AG10803 (cell line): ENCODE measurements around the gene CYP19A1.
A peak's percentile ranks its signal among the peaks of the same experiment; 100 is the strongest.

Experiments used
- DNase-seq: peaks from one replicate; pipeline ENCODE4 v3.0.0; 2010; ENCODE audit warnings: low read depth
- H3K4me3 ChIP-seq: 2 replicates; pipeline ENCODE4 v1.5.1; 2011; ENCODE audit warnings: mild to moderate bottlenecking, low read length, control low read depth
- TF ChIP-seq, protein P1 (sequence below): conservative IDR thresholded peaks from 2 replicates; pipeline ENCODE4 v1.5.1; 2011; ENCODE audit warnings: mild to moderate bottlenecking, low read length, control low read depth, inconsistent platforms

Gene CYP19A1

DNA sequence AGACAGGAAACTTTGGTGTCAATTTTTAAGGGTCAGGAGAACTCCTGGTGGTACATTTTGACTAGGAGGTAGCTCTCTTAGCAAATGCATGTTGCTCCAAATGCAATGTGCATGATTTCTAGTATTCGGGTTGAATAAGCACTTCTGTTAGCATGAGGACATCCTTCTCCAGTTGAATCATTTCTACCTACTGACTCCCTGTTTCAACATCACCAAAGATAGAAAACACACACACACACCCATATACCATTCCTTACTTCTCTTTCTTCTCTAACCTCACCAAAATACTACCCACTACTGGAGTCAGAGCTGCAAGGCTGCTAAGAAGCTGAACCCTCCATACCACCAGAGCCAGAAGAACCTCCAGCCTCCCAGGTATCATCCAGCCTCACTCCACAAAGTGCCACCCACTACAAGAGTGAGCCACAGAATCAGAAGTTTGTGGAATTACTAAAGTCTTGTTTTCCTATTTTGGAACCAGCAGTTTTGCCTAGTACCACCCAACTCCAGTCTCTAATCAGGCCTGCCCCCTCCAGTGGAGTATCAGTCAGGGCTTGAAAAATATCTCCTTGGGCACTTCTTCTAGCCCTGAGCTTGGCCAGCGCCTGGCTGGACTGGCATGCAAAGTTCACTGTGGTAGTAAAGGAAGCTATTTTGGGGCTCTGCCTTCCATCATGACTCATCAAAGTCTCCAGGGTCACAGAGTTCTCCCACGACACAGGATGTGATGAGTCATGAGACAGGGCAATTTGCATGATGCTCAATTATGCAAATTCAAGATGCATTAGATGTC is 110.3 kb downstream of the CYP19A1 start:
- no peak overlapping the region for H3K4me3 ChIP-seq
- TF ChIP-seq, protein P1, sequence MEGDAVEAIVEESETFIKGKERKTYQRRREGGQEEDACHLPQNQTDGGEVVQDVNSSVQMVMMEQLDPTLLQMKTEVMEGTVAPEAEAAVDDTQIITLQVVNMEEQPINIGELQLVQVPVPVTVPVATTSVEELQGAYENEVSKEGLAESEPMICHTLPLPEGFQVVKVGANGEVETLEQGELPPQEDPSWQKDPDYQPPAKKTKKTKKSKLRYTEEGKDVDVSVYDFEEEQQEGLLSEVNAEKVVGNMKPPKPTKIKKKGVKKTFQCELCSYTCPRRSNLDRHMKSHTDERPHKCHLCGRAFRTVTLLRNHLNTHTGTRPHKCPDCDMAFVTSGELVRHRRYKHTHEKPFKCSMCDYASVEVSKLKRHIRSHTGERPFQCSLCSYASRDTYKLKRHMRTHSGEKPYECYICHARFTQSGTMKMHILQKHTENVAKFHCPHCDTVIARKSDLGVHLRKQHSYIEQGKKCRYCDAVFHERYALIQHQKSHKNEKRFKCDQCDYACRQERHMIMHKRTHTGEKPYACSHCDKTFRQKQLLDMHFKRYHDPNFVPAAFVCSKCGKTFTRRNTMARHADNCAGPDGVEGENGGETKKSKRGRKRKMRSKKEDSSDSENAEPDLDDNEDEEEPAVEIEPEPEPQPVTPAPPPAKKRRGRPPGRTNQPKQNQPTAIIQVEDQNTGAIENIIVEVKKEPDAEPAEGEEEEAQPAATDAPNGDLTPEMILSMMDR = no peak
- DNase-seq = peak; percentile 90

DNA sequence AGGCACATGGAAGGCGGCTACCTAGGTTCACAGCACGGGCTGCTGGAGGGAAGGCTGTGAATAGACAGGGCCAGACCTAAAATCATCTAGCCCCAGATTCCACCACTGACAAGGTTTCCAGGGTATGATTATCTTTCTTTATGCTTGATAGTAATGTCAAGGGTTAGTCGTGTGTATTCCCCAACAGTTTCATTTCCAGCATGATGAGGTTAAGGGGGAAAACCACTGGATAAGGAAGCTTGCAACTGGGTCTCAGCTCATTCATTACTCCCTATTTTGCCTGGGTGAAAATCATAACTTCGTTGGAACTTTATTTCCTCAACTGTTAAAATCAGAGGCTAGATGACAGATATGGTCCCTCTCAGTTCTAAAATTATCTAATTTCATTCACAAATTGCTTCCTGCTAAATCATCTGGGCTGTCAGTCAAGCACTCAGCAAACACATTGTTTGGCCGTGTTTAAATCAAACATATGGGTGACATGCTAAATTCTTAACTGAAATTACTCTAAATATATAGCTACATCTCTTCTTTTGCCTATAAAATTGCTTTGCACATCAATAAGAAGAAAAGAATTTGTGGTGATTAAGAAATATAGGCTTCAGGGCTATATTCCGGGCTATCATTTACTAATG is 111.7 kb downstream of the CYP19A1 start:
- DNase-seq = no peak
- TF ChIP-seq, protein P1 = no peak
- no peak overlapping the region for H3K4me3 ChIP-seq

DNA sequence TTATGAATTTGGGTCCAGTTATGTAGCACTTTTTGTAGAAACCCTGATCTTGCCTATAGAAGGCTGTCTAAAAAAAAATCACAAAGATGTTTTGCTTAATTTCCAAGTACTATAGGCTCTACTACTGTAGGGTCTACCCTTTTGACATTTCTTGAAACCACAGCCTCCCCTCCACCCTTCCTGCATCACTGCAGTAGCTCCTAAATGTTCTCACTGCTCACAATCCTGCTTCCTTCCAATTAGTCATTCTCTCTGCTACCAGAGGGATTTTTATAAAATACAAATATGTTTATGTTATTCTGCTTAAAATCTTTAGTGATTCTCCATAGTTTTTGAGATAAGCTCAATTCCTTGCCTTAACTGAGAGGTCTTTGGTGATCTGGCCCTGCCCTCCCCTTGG is 114.0 kb downstream of the CYP19A1 start:
- peak; percentile 36 for DNase-seq
- no peak overlapping the region for H3K4me3 ChIP-seq
- TF ChIP-seq, protein P1 = no peak

DNA sequence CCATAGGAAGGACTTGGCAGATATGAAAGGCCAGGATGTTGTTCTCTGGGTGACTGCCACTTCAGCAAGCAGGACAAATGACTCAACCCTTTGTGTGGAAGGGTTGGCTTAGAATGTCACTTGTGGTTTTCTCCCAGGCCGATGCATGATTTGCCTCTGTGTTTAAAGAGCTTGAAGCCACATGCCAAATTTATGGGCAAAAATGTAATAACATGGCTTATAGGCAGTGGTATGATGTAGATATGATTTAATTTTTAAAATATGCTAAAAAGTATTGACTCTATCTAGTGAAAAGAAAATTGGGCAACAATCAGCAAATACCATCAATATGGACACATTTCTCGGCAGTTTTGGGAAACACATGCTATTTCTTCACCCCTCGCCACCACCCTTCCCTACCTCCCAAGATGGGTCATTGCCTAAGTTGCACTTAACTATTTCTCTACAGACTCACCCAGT is 114.6 kb downstream of the CYP19A1 start:
- no peak overlapping the region for H3K4me3 ChIP-seq
- DNase-seq = peak; percentile 100
- TF ChIP-seq, protein P1 = no peak

DNA sequence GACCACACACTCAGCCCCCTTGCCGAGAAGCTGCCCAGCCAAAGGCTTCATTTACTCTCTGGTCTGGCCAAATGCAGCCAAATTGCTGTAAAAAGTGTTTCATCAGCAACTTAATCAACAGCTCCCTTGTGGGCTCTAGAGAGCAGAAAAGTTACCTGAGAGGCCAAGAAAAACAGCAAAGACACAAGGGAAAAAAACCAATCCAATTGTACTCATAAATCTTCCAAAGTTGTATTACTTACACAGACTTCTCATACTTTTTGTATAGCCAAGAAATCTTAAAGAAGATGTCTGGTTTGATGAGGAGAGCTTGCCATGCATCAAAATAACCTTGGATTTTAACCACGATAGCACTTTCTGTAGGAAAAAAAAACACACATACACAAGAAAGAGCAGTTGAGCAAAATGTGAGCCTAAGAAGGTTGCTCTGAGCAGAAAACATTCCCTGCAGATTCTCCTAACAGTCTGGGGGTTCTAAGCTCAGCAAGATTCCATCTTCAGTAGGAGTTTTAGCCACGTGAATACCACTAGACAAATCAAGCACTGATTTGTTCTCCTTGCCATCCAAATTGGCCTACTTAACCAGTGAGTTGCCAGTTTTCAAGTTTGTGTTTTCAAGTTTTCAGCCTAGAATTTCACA is 120.0 kb downstream of the CYP19A1 start:
- H3K4me3 ChIP-seq = no peak overlapping the region
- DNase-seq = peak; percentile 44
- TF ChIP-seq, protein P1 = no peak

DNA sequence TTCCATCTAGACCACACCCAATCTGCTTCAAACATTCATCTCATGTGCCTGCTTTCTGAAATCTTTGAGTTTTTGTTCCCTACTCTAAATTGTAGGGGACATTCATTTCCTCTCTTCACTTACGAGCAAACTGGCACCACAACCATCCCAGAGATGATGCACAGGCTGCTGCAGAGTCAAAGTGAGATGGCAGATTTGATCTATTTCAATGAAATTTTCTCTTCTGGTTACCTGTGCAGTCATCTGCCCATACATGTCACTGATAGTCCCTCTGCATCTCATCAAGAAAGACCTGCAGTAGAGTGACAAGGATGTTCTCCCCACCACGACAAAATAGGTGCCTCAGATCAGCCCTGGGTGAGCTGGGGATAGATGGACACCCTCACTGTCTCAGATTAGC is 125.5 kb downstream of the CYP19A1 start:
- no peak overlapping the region for H3K4me3 ChIP-seq
- TF ChIP-seq, protein P1 = no peak
- DNase-seq = no peak
